Measurements from ENCODE around the gene SNX10.
A peak's percentile ranks its signal among the peaks of the same experiment; 100 is the strongest.

SNX10 gene

GRCh38 chr7:26298472-26299058 lies 6.9 kb downstream of the SNX10 start:
- DNase-seq: no peak

GRCh38 chr7:26305090-26305868 lies 13.6 kb downstream of the SNX10 start:
- DNase-seq: peak in 1 of 5 experiments; percentile 47

GRCh38 chr7:26305869-26306665 lies 14.4 kb downstream of the SNX10 start:
- DNase-seq: no peak

DNA sequence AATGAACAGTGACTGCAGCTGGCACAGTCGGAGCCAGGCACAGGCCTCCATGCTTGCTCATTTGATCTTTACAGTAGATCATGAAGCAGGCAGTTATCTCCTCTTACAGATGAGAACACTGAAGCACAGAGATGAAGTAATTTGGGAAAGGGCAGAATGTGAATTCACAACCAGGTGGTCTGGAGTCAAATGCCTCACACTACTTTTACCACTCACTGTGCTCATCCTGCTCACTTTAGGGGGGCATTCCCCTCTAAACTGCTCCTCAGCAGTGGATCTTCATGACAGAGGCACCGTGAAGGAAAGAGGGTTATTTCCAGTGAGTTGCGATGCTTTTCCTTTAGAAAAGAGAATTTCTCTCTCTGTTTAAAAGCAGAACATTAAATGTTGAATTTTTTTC lies 15.1 kb downstream of the SNX10 start:
- DNase-seq: no peak

DNA sequence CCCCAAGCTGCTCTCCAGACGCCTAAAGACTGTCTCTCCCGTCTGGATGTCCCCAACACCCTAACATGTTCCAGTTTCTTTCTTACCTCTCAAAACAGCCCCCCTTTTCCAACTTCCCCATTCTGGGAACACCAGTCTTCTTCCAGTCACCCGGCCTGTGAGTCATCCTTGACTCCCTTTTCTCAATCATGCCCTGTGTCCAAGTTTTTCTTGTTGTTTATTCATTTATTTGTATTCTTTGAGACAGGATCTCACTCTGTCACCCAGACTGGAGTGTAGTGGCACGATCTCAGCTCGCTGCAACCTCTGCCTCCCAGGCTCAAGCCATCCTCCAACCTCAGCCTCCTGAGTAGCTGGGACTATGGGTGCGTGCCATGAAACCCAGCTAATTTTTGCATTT lies 15.6 kb downstream of the SNX10 start:
- no peak for DNase-seq

DNA sequence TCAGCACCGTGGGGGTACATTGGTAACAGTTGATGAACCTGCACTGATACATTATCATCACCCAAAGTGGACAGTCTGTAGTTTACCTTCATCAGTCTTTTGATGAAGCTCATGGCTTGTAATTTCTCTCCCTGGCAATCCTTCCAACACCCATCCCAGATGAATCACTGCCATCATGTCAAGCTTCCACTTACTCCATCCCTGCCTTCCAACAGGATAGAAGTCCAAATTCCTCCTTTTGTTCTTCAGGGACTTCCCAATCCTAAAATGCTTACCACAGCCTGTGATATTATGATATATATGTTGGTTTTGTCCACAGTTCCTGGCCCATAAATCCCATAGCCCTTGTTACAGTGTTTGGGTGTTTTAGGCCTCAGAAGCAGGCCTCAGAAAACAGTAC lies 16.1 kb downstream of the SNX10 start:
- DNase-seq: no peak

DNA sequence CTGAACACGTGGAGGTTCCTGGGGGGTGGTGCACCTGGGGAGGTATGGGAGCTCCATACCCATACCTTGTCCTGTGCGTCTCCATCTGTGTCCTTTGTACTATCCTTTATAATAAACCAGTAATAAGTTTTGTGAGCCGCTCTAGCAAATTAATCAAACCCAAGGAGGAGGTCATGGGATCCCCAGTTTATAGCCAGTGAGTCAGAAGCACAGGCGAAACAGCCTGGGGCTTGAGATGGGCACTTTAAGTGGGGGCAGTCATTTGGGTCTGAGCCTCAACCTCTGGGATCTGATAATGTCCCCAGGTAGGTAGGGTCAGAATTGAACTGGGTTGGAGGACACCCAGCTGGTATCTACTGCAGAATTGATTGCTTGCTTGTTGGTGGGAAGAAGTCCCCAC lies 16.9 kb downstream of the SNX10 start:
- no peak for DNase-seq

DNA sequence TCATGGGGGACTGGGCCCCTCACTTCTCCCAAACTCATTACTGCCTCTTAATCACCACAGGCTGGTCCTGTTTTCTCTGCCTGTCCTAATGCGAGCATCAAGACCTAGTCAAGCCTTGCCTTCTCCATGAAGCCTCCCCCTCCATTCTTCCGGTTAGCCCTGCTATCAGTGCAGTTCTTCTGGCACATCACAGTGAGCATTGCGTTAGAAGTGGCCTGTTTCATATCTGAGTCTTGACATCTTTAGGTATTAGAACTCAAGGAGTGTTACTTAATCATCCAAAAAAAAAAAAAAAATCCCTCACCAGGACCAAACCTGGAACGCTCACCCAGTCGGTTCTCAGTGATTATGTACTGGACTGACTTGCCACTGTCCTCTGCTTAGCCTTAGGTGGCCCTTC lies 17.4 kb downstream of the SNX10 start:
- no peak for DNase-seq

DNA sequence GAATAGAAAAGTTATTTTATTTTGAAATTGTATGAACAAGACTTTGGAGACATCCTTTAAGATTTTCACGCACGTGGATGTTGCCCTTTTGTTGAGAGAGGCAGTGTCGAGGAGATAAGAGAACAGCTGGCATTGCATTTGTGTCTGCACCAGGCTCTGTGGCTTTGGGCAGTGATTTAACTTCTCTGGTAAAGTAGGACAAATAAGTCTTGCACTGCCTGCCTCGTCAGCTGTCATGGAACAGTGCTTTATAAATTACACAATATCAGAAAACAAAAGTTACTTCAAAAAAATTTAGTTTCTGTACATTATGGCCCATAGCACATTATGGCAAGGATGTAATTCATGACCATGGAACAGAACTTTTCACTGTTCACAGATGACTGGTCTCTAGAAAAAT lies 20.1 kb downstream of the SNX10 start:
- no peak for DNase-seq

DNA sequence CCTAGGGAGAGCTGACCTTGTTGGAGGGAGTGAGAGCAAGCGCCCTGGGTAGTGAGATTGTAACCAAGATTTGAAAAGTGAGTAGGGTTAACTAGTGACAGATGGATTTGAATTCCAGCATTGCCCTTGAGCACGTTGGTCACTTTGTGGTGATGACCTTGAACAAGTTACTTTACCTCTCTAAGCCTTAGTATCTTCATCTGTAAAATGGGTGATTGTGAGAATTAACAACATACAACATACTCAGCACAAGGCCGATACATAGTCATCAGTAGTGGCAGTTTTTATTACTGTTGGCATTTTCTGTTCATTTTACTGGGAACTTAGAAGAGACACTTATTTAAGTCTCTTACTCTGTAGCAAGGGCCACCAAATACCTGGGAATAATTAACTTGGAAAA lies 25.5 kb downstream of the SNX10 start:
- DNase-seq: no peak

- no peak for DNase-seq
These were observed 27.3 kb downstream of the SNX10 start for GRCh38 chr7:26318921-26319320.

DNA sequence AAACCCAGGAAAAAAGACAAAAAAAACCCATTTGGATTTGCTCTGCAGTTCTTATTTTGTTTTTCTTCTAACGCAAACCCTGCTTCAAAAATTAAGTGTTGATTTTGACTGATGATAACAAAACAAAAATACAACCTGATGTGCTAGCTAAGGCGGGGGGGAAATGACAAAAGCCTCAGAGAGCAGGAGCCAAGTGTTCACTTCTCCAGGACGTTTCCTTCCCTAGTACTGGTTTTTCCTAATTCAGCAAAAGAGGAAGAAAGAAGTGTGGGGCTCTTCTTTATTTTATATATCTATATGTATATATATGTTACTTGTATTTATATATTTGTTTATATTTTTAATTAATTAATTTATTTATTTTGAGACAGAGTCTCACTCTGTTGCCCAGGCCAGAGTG lies 28.0 kb downstream of the SNX10 start:
- DNase-seq: no peak

DNA sequence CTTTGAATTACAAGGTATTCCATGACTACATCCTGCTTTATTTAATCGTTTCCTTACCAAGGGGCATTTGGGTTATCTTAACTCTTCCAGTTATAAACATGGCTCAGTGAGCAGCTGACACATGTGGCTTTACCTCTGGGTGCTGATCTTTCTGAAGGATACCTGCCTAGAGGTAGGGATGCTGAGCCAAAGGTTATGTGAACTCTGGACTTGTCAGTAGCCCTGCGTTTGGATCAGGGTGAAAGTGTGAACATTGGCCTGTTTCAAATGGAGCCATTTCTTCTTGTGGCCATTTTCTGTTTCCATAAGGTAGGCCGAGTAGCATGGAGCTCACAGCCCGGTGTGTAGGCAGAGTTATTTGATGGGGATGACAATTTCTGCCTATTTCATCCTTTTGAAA lies 29.2 kb downstream of the SNX10 start:
- no peak for DNase-seq

- DNase-seq: no peak
These were observed 29.8 kb downstream of the SNX10 start for GRCh38 chr7:26321435-26321834.

DNA sequence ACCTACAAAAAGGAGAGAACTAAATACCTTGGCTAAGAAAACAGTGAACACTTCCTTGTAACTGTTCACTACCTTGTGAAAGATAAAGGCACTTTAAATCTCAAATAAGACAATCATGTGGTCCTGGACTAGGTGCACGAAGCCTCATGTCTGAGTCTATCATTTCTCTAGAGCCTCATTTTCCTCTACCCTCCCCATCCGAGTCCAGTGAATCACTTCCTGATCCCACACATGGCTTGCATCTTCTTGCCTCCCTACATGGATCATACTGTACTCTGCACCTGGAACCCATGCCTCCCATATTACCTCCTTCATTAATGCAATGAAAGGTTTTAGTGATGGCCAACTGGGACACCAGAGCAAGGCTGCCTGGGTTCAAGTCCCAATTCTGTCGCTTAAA lies 34.5 kb downstream of the SNX10 start:
- no peak for DNase-seq

- DNase-seq: no peak
These were observed 37.1 kb downstream of the SNX10 start for GRCh38 chr7:26328498-26329390.

DNA sequence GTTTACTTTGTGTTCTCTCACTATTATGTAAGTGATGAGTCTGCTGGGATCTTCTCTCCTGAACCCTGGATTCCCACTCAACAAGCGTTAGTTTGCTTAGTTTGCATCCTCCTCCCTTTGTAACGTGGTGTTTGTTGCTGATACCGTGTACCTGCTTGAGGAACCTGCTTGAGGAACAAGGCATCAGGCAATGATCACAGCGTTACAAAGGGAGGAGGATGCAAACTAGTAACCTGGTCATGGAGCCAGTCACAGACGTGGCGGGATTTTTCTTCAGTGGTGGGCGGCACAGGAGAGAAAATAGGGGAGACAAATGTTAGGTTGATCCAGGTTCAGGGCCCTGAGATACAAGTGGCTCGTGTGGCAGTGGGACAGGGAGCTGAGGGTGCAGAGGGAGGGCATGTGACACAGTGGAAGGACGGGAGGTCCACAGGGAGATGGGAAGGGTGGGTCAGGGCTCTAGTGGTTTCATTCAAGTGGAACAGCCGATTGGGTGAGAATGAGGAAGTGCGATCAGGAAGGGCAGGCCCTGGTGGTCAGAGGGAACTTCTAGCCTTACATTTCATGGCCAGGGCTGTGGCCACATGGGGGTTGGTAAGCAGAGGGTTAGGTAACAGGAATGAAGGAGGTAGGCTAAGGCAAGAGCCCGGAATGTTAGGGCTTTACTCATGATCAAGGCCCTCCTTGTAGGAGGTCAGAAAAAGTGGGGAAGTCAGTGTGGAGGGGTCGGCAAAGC lies 38.0 kb downstream of the SNX10 start:
- no peak for DNase-seq

DNA sequence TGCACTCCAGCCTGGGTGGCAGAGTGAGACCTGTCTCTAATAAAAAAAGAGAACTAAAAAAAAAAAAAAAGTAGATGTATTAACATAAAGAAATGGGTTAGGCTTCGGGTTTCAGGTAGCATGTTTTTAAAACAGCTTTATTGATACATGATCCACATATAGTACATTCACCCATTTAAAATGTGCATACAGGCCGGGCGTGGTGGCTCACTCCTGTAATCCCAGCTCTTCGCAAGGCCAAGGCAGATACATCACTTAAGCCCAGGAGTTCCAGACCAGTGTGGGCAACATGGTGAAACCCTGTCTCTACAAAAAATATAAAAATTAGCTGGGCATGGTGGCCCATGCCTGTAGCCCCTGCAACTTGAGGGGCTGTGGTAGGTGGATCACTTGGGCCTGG lies 39.5 kb downstream of the SNX10 start:
- no peak for DNase-seq

GRCh38 chr7:26331789-26332188 lies 40.1 kb downstream of the SNX10 start:
- no peak for DNase-seq

DNA sequence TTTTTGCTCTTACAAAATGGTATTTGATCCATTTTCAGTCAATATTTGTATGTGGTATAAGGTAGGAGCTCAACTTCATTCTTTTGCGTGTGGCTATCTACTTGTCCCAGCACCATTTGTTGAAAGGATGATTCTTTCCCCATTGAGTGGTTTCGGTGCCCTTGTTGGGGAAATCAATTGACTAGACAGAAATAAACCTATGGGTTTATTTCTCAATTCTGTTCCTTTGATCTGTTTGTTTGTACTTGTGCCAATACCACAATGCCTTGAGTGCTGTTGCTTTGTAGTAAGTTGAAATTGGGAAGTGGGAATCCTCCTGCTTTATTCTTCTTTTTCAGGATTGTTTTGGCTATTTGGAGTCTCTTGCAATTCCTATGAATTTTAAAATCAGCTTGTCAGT lies 41.0 kb downstream of the SNX10 start:
- no peak for DNase-seq

- no peak for DNase-seq
These were observed 42.7 kb downstream of the SNX10 start for GRCh38 chr7:26334166-26334859.
